HG03135 (cell line): ENCODE results near the gene LARP6.
"Not testable (repeated sequence)": the region's sequence is repeated elsewhere in the genome, so short reads cannot be mapped to it uniquely, and the experiment has no call there.

ENCODE experiments used
- ATAC-seq: cut with Tn5 transposase; IDR thresholded peaks from one replicate; pipeline ENCODE4 v1.9.1; 2021; ENCODE audit warnings: mild to moderate bottlenecking, moderate library complexity; ENCODE audit not compliant: unreplicated experiment

LARP6 gene

DNA sequence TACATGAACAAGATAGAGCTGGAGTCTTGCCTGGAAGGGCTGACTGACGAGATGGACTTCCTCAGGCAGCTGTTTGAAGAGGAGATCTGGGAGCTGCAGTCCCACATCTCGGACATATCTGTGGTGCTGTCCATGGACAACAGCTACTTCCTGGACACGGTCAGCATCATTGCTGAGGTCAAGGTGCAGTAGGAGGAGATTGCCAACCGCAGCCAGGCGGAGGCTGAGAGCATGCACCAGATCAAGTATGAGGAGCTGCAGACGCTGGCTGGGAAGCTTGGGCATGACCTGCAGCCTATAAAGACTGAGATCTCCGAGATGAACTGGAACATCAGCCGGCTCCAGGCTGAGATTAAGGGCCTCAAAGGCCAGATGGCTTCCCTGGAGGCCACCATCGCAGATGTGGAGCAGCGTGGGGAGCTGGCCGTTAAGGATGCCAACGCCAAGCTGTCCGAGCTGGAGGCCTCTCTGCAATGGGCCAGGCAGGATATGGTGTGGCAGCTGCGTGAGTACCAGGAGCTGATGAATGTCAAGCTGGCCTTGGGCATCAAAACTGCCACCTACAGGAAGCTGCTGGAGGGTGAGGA, 5.5 kb upstream of the LARP6 start:
- ATAC-seq, result no peak

DNA sequence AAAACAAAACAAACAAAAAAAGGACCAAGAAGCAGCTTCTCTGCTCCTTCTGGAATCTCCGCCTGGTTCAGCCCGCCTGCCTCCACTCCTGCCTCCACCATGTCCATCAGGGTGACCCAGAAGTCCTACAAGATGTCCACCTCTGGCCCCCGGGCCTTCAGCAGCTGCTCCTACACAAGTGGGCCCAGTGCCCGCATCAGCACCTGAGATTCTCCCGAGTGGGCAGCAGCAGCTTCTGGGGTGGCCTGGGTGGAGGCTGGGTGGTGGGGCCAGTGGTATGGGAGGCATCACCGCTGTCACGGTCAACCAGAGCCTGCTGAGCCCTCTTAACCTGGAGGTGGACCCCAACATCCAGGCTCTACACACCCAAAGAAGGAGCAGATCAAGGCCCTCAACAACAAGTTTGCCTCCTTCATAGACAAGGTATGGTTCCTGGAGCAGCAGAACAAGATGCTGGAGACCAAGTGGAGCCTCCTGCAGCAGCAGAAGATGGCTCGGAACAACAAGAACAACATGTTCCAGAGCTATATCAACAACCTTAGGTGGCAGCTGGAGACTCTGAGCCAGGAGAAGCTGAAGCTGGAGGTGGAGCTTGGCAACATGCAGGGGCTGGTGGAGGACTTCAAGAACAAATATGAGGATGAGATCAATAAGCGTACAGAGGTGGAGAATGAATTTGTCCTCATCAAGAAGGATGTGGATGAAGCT, 4.8 kb upstream of the LARP6 start:
- ATAC-seq, result not testable (repeated sequence)

DNA sequence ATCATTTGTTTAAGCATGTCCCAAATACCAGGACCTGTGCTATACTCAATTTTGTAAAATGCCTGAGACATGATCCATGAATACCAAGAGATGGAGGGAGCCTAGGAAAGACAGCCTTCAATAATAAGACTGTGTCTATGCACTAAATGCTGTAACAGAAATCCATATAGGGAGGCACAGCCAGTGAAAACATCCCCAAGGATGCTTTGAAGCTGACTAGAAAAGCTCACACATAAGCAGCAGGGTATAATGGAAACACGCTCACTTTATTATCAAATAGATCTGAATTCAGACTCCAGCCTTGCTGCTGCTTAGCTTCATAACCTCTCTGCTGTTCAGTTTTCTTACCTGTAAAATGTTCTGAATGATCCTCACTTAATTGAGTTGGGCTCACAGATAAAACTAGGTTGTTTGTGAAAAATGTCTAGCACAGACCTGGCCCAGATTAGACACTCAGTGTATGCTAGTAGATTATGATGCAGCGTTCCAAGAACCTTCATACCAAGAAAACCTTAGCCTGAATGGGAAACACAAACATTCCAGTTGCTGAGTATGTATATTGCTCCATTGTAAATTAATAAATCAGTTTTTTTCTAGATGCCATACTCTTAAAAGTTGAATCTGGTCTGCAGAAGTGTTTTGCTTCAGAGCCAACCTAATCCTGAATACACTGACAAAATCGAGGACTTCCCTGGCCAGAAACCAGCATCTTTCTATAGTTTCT, 3.8 kb upstream of the LARP6 start:
- no peak for ATAC-seq

- no peak for ATAC-seq
Observed at GRCh38 chr15:70856884-70857561, 3.1 kb upstream of the LARP6 start.

DNA sequence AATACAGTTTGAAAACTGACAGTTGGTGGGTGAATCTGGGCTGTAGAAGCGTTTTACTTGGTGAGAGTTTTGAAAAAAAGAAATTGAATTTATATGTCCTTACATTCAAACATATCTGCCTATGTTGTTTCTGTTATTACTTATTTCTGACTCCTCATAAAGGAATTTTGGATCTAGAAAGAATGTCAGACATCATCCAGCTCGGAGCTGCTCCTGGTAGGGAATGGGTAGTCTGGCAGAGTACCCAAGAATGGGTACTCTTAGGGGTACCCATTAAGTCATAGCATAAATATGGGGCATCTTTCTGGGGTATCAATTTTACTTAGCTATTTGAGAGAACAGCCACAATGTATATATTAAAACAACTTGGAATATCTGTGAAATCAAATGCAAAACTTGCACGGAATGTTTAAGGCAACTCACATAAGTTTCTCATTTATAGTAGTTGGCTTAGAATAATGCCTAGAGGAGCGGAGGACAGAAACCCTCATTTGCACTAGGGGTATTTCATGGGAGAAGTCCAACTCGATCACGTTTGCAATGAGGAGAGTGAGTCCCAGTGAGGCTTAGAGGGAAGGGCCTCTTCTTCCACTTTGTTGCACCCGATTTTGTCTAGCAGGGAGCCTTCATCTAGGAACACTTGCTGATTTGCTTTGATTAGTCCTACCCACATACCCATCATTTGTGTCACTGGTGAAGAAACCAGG, 2.4 kb upstream of the LARP6 start:
- no peak for ATAC-seq

GRCh38 chr15:70855764-70856163, 1.8 kb upstream of the LARP6 start:
- no peak for ATAC-seq

DNA sequence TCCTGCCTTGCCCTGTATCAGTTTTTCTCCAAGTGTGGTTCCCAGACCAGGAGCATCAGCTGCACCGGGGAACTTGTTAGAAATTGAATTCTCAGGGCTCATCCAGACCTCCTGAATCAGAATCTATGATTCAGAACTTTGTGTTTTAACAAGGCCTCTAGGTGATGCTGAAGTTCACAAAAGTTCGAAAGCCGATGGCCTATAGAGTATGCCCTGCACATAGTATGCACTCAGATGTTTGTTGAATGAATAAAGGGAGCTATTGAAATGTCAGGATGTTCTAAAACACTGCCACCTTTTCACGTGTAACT, 664 bp upstream of the LARP6 start:
- ATAC-seq, result no peak

- no peak for ATAC-seq
Observed at GRCh38 chr15:70853318-70853972, 512 bp downstream of the LARP6 start.

DNA sequence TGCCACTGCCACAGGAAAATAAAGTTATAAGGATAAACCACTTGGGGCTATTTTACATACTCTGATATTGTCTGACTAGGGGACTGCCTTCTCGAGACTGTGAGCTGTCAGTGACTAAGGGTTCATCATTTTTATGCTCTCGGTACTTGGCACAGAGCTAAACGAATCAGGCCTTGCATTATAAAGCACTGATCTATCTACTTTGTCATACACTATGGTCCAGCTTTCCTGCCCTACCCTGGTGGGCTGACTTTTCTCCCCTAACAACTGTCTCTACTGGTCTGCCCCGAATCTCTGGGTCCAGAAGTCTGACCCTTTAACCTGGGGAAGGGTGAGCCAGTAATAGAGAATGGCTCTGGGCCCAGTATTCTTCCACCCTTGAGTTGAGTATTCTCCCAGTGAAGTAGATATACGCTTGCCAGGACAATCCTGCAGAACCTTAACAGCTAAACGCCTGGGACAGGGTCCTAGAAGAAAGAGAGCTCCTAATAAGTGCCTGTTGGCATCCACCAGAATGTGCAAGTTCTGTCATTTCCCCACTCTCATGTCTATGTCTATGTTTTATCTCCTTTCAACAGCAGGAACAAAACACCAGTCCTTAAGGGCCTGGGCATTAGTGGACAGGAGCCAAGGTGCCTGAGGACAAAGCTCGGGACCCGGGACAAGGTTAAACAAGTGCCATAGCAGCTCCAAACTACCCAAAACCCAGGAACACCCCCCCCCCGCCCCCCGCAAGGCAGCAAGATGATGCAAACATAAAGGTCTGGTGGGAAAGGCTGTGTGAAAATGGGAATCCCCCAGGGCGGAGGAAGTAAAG, 1.2 kb downstream of the LARP6 start:
- no peak for ATAC-seq

GRCh38 chr15:70851889-70852288, 2.1 kb downstream of the LARP6 start:
- ATAC-seq, result no peak

DNA sequence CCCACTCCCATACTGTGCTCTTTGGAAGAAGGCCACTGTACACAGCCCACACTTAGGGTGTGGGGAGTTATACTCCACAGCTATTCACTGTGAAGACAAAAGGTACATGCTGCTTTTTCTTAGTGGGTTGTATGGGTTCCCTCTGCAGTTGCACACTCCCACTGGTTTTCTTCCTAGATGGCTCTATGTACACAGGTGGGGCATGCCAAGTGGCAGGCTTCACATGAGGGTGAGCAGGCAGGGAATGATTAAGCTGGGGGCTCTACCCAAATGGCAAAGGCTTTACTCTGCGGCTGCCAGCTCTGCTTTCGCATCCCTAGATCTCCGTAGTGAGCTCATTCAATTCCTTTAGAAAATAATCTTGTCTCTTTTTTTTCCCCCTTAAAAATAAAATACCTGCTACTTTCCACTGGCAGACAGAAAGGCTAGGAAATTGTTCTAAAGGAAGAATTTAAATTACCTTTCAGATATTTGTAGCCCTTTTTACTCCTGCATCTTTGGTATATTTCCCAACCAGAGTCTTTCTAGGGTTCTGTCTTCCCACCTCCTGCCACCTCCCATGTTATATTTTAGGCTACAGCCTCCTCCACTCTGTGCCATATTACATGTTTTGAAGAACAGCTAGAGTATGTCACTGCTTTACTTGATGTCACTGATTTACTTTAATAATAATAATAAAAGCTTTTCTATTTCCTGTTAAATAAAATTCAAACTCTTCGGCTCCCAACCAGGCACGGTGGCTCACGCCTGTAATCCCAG, 8.2 kb downstream of the LARP6 start:
- no peak for ATAC-seq

GRCh38 chr15:70837476-70837875, 16.5 kb downstream of the LARP6 start:
- no peak for ATAC-seq

GRCh38 chr15:70835841-70836240, 18.1 kb downstream of the LARP6 start:
- no peak for ATAC-seq

DNA sequence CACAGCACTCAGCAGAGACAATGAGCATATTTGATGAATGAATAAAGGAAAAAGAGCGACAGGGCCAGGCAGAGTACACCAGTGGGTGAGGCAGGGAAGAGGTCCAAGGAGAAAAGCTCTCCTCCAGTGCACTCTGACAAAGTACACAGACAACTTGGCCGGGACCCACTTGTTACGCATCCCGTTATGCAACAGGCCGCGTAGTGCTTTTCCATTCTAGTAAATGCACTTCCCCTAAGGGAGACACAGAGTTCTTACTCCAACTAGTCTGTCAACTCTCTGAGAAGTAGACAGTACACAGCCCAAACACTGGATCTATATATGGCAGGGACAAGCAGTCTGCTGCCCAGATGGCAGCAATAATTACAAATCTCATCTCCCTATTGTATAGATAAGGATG, 18.5 kb downstream of the LARP6 start:
- ATAC-seq, result no peak

- ATAC-seq, result no peak
Observed at GRCh38 chr15:70834999-70835398, 19.0 kb downstream of the LARP6 start.

- ATAC-seq, result no peak
Observed at GRCh38 chr15:70833861-70834765, 19.8 kb downstream of the LARP6 start.

DNA sequence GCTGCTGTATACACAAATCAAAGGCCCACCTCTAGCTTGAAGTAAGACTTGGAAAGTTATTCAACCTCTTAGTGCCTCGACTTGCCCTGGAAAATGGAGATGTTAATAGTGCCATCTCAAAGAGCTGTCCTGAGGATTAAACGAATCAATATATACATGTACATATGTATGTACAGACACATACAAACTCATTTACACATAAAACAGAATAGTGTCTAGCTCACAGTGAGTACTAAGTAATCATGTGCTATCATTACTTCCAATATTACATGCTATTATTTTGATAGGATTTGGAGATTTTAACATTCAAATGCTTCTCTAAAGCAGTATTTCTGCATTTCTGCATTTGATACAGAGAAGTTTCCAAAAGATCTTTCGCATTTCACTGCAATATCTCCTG, 20.5 kb downstream of the LARP6 start:
- no peak for ATAC-seq

DNA sequence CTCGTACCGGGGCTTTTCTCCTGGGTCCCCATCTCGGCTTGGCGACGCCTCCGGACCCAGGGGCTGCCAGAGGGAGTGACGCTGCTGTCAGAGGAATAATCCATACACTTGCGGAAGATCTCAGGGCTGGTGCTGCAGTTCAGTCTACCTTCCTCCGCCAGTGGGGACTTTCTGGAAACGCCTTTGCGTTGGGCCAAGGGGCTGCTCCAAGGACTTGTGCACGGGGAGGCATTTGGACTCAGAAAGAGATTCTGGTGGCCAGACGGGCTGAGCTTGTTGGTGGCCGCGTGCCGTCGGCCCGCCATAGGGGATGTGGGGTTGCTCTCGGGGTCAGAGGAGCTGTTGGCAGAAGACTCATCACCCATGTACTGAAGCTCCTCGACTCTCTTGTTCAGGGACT, 21.8 kb downstream of the LARP6 start:
- no peak for ATAC-seq
